Measurements from ENCODE around the gene SORBS2.

The SORBS2 gene

DNA sequence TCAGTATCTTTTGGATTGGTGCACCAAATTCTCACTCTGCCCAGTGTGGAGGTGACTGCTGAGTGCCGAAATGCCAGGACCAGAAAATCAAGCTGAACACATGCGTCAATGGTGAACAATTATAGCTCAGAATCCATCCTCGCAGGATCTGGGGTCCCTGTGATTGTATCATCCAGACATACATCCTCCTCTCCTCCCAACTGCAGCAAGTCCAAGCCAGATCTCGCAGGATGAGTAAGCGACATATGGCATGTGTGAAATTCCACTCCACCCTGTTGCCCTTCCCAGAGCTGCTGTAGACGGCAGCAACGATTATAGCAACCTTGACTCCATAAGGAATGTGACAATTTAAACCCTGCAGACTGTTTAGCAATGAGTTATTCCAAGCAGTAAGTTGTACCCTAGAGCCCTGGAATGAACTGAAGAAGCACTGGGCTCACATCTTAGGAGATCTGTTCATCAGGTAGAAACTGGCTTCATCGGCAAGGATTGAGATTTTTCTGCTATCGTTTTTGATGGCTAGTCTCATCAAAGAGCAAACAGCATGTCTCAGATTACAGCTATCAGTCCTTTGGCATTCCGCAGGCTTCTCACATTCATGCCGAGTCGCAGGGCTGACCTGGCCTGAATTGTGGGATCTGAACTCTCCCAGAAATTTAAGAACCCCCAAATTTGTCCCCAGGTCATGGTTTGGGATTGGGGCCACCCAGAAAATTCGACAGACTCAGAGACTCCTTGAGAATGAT lies 35.5 kb upstream of the SORBS2 start:
- no peak overlapping the region for H3K4me3 ChIP-seq (ENCODE audit: control insufficient read depth, low read depth, low read length)
- TF ChIP-seq, protein P1, sequence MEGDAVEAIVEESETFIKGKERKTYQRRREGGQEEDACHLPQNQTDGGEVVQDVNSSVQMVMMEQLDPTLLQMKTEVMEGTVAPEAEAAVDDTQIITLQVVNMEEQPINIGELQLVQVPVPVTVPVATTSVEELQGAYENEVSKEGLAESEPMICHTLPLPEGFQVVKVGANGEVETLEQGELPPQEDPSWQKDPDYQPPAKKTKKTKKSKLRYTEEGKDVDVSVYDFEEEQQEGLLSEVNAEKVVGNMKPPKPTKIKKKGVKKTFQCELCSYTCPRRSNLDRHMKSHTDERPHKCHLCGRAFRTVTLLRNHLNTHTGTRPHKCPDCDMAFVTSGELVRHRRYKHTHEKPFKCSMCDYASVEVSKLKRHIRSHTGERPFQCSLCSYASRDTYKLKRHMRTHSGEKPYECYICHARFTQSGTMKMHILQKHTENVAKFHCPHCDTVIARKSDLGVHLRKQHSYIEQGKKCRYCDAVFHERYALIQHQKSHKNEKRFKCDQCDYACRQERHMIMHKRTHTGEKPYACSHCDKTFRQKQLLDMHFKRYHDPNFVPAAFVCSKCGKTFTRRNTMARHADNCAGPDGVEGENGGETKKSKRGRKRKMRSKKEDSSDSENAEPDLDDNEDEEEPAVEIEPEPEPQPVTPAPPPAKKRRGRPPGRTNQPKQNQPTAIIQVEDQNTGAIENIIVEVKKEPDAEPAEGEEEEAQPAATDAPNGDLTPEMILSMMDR (conservative IDR thresholded peaks at IDR 0.05; ENCODE audit: control insufficient read depth, insufficient read depth, low read depth, low read length), result no peak
- peak; percentile 86 for DNase-seq (ENCODE audit: low read depth)

- TF ChIP-seq, protein P1 (conservative IDR thresholded peaks at IDR 0.05; ENCODE audit: control insufficient read depth, insufficient read depth, low read depth, low read length), result no peak
- H3K4me3 ChIP-seq (ENCODE audit: control insufficient read depth, low read depth, low read length), result no peak overlapping the region
- peak; percentile 45 for DNase-seq (ENCODE audit: low read depth)
Observed at GRCh38 chr4:185846505-185847150, 34.6 kb upstream of the SORBS2 start.

GRCh38 chr4:185845966-185846365 lies 34.0 kb upstream of the SORBS2 start:
- TF ChIP-seq, protein P1 (conservative IDR thresholded peaks at IDR 0.05; ENCODE audit: control insufficient read depth, insufficient read depth, low read depth, low read length), result no peak
- H3K4me3 ChIP-seq (ENCODE audit: control insufficient read depth, low read depth, low read length), result no peak overlapping the region
- no peak for DNase-seq (ENCODE audit: low read depth)

- no peak for DNase-seq (ENCODE audit: low read depth)
- H3K4me3 ChIP-seq (ENCODE audit: control insufficient read depth, low read depth, low read length), result no peak overlapping the region
Observed at GRCh38 chr4:185841451-185841850, 29.5 kb upstream of the SORBS2 start.

GRCh38 chr4:185840953-185841352 lies 29.0 kb upstream of the SORBS2 start:
- TF ChIP-seq, protein P1 (conservative IDR thresholded peaks at IDR 0.05; ENCODE audit: control insufficient read depth, insufficient read depth, low read depth, low read length), result no peak
- DNase-seq (ENCODE audit: low read depth), result peak; percentile 12
- no peak overlapping the region for H3K4me3 ChIP-seq (ENCODE audit: control insufficient read depth, low read depth, low read length)

More at GRCh38 chr4:185841451-185841850, 29.5 kb upstream of the SORBS2 start:
- TF ChIP-seq, protein P1 (conservative IDR thresholded peaks at IDR 0.05; ENCODE audit: control insufficient read depth, insufficient read depth, low read depth, low read length), result no peak

DNA sequence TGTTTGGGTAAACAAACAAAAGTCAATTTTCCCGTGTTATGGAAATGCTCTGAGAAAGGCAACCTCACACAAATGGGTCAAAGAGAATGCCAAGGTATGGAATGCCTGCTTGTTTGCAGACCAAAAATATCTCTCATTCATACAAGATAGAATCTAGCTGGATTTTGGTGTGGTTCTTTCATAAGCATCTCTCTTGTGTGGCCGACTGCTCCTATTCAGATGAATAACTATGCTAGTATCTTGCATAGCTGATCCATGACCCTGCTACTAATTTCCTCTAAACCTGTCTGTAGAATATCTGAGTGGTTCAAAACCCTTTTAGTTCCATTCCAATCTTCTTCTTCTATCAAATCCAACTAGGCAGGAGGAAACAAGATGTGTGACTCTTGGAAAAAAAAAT lies 28.2 kb upstream of the SORBS2 start:
- TF ChIP-seq, protein P1 (conservative IDR thresholded peaks at IDR 0.05; ENCODE audit: control insufficient read depth, insufficient read depth, low read depth, low read length), result no peak
- DNase-seq (ENCODE audit: low read depth), result no peak
- H3K4me3 ChIP-seq (ENCODE audit: control insufficient read depth, low read depth, low read length), result no peak overlapping the region

All from fibroblast of mammary gland (primary cell).